Stomach (tissue), 9 donors: ENCODE measurements around the gene C9orf152. TPM values are rescaled to one million over a fixed set of nuclear protein-coding genes. Genes with fewer than 3 reads are reported as not detected.

Experiments used
- DNase-seq, 2 donors: peaks; one replicate each; pipeline versions ENCODE4 v3.0.0 to v3.0.0-alpha.2; 2013 to 2019
- H3K27ac ChIP-seq, 5 donors: fragments of 200-600 bp in 4 of 5; sonication (generic) in 4 of 5; one replicate each; pipeline ENCODE4 v1.5.1; 2013 to 2019; ENCODE audit warnings: mild to moderate bottlenecking in 1 of 5, moderate library complexity in 1 of 5
- H3K27me3 ChIP-seq, 3 donors: fragments of 200-600 bp; sonication (generic); one replicate each; pipeline ENCODE4 v1.5.1; 2017 to 2019; ENCODE audit warnings: mixed run types in 1 of 3
- H3K36me3 ChIP-seq, 4 donors: fragments of 200-600 bp; sonication (generic); 1 replicate in 3 of 4; 2 replicates in 1 of 4; pipeline ENCODE4 v1.5.1; 2016 to 2019
- H3K4me1 ChIP-seq, 4 donors: fragments of 200-600 bp; sonication (generic); one replicate each; pipeline ENCODE4 v1.5.1; 2016 to 2019
- H3K4me3 ChIP-seq, 4 donors: fragments of 200-600 bp; sonication (generic) in 3 of 4; one replicate each; pipeline ENCODE4 v1.5.1; 2016 to 2019; ENCODE audit warnings: mild to moderate bottlenecking in 1 of 4
- H3K9me3 ChIP-seq, 4 donors: fragments of 200-600 bp; sonication (generic); one replicate each; pipeline ENCODE4 v1.5.1; 2016 to 2019
- EP300 ChIP-seq: sonication (generic); formaldehyde crosslinking; IDR thresholded peaks from one replicate; pipeline ENCODE4 v1.6.1; 2017; ENCODE audit warnings: antibody characterized with exemption
- POLR2A ChIP-seq, 4 donors: fragments of 450-650 bp; IDR thresholded peaks; one replicate each; pipeline ENCODE4 v1.6.1; 2016; ENCODE audit warnings: antibody characterized with exemption in 4 of 4, control low read depth in 2 of 4, mild to moderate bottlenecking in 1 of 4, moderate library complexity in 1 of 4
- POLR2AphosphoS5 ChIP-seq, 3 donors: sonication (generic); formaldehyde crosslinking; IDR thresholded peaks; one replicate each; pipeline ENCODE4 v1.6.1; 2016; ENCODE audit warnings: antibody characterized with exemption in 3 of 3
- WGBS, 5 donors: extraction: QIAGEN DNeasy Blood & Tissue Kit in 3 of 5; methylation state at CpG; one replicate each; pipeline versions ENCODE4 v1.1.5 to v1.1.7; 2013 to 2018; 5-methylcytosine and 5-hydroxymethylcytosine counted together
- intact Hi-C: fragments of 100-400 bp; cut with DNase I; formaldehyde crosslinking; loops from one replicate; pipeline ENCODE4 v1.15.1; 2023; ENCODE audit warnings: low total_unique reads
- polyA plus RNA-seq, 3 donors: library from polyadenylated mRNA; stranded (reverse); fragments of 200-250 nt; gene quantifications; one replicate each; pipeline ENCODE4 v1.2.3, GENCODE V29; 2013
- total RNA-seq, 5 donors: library from RNA; depleted of rRNA; stranded (reverse); fragments of >200 nt; gene quantifications; one replicate each; pipeline versions ENCODE4 v1.1.0 to v1.2.3, GENCODE V29; 2014 to 2016
- TF ChIP-seq, protein P1 (sequence below), 7 experiments: fragments of 450-650 bp in 4 of 7; fragments of 200-600 bp in 3 of 7; sonication (generic) in 3 of 7; IDR thresholded peaks; one replicate each; pipeline ENCODE4 v1.5.1; 2016 to 2019; ENCODE audit warnings: antibody characterized with exemption in 7 of 7, control low read depth in 2 of 7, mild to moderate bottlenecking in 1 of 7
- donor health status: healthy with polysubstance abuse.
- donor health status: Bipolar disorder and iron deficiency.
- donor health status: healthy.

The C9orf152 gene
- total and polyA plus RNA-seq, 8 donors: 1.7 to 26.8 (median 17.0) TPM; not detected in 1

GRCh38 chr9:110168486-110168885 is 39.5 kb downstream of the C9orf152 start:
- DNase-seq: no peak
- no peaks in the 10 kb centered on the region for H3K27me3 ChIP-seq
- peaks cover 0 to 8% (median 0%) of the 10 kb centered on the region in 4 donors for H3K4me1 ChIP-seq
- no peak for TF ChIP-seq POLR2AphosphoS5 (IDR thresholded peaks at IDR 0.05)
- no peak overlapping the region for H3K4me3 ChIP-seq
- intact Hi-C loops: no loop called here
- WGBS, 5 donors: 69 to 79% (median 72%) methylated on average over 5 of the region's 5 CpGs
- H3K27ac ChIP-seq: peak overlapping the region in 1 of 5 donors; percentile 30
- no peaks in the 10 kb centered on the region for H3K9me3 ChIP-seq
- peaks cover 0 to 16% (median 8%) of the 10 kb centered on the region in 4 donors for H3K36me3 ChIP-seq

DNA sequence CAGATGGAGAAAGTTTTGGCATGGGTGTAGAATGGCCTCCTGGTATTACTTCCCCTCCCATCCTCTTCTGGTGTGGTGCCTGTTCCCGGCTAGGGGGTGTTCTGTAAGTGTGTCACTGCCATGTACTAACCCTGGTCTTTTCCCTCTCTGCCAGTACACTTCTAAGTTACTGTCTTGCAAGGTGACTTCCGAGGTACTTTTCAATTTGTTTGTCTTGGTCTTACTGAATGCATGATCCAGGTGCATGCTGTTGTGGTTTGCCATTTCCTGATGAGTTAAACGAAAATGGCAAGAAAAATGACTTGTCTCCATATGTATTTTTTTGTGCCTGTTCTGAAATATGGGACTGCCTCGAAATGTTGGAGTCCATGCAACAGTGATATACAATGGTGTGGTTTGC is 46.0 kb downstream of the C9orf152 start:
- intact Hi-C loops: no loop called here
- Histone ChIP-seq H3K4me3 (no peak overlapping the region), H3K36me3 (peaks cover 0 to 6% (median 3%) of the 10 kb centered on the region in 4 donors), H3K9me3 (no peaks in the 10 kb centered on the region), H3K27ac (no peak overlapping the region), H3K27me3 (no peaks in the 10 kb centered on the region), H3K4me1 (peaks cover 2 to 30% (median 17%) of the 10 kb centered on the region in 4 donors)
- TF ChIP-seq POLR2A (IDR thresholded peaks at IDR 0.05) (no peak), EP300 (no peak)
- TF ChIP-seq, protein P1, sequence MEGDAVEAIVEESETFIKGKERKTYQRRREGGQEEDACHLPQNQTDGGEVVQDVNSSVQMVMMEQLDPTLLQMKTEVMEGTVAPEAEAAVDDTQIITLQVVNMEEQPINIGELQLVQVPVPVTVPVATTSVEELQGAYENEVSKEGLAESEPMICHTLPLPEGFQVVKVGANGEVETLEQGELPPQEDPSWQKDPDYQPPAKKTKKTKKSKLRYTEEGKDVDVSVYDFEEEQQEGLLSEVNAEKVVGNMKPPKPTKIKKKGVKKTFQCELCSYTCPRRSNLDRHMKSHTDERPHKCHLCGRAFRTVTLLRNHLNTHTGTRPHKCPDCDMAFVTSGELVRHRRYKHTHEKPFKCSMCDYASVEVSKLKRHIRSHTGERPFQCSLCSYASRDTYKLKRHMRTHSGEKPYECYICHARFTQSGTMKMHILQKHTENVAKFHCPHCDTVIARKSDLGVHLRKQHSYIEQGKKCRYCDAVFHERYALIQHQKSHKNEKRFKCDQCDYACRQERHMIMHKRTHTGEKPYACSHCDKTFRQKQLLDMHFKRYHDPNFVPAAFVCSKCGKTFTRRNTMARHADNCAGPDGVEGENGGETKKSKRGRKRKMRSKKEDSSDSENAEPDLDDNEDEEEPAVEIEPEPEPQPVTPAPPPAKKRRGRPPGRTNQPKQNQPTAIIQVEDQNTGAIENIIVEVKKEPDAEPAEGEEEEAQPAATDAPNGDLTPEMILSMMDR (IDR thresholded peaks at IDR 0.05): no peak
- 64 to 76% (median 71%) methylated on average over 4 of the region's 4 CpGs for WGBS, 5 donors
- no peak for DNase-seq

DNA sequence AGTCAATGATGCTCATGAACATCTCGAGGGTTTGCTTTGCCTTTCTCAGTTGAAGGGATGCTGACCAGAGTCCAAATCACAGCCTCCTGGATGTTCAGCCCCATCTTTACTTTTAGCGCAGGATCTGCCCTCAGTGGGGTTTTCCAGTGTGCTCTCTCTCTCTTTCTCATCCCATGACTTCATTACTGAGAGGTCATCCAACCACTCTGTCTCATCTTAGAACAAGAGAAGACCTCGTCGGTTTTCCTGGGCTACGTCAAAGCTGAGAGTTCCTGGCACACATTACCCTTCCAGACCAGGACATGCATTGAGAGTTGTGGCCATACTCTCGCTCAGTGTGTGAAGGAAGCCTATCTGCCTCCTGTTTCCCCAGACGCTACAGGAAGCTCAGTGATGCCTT is 47.3 kb downstream of the C9orf152 start:
- peaks cover 7 to 43% (median 28%) of the 10 kb centered on the region in 4 donors for H3K4me1 ChIP-seq
- no peaks in the 10 kb centered on the region for H3K27me3 ChIP-seq
- intact Hi-C loops: no loop called here
- TF ChIP-seq EP300: no peak
- no peak for TF ChIP-seq POLR2A (IDR thresholded peaks at IDR 0.05)
- TF ChIP-seq, protein P1 (IDR thresholded peaks at IDR 0.05): no peak
- TF ChIP-seq POLR2AphosphoS5 (IDR thresholded peaks at IDR 0.05): no peak
- H3K36me3 ChIP-seq: peaks cover 0 to 6% (median 3%) of the 10 kb centered on the region in 4 donors
- DNase-seq: no peak
- 89 to 93% (median 90%) methylated on average over 7 of the region's 7 CpGs for WGBS, 5 donors
- H3K4me3 ChIP-seq: no peak overlapping the region
- no peaks in the 10 kb centered on the region for H3K9me3 ChIP-seq
- no peak overlapping the region for H3K27ac ChIP-seq

DNA sequence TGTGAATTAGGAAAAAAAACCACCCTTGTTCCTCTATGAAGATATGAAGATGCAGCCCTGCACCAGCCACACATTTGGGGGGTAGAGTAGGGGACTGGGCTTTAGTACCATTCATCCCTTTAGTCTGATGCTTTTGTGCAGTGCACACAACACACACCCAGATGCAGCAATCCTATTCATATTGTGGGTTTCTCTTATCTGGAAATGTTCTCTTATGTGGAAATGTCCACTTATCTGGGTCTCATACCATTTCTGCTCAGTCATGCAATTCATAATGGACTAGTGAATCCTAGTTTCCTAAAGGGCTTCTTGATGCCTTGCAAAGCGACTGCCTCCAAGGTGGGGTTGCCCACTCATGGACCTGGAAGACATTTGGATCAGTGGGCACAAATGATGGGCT is 47.8 kb downstream of the C9orf152 start:
- TF ChIP-seq EP300 (no peak), POLR2AphosphoS5 (IDR thresholded peaks at IDR 0.05) (no peak), POLR2A (IDR thresholded peaks at IDR 0.05) (no peak)
- TF ChIP-seq, protein P1 (IDR thresholded peaks at IDR 0.05): no peak
- Histone ChIP-seq H3K36me3 (peaks cover 0 to 6% (median 3%) of the 10 kb centered on the region in 4 donors), H3K9me3 (no peaks in the 10 kb centered on the region), H3K4me1 (peaks cover 7 to 44% (median 30%) of the 10 kb centered on the region in 4 donors), H3K27ac (no peak overlapping the region), H3K27me3 (no peaks in the 10 kb centered on the region), H3K4me3 (no peak overlapping the region)
- 86 to 97% (median 92%) methylated on average over 1 of the region's 1 CpG for WGBS, 5 donors
- intact Hi-C loops: no loop called here
- DNase-seq: no peak

- H3K27ac ChIP-seq: peak overlapping the region in 3 of 5 donors; percentile 1 to 62 (median 54)
- H3K27me3 ChIP-seq: no peaks in the 10 kb centered on the region
- intact Hi-C loops: no loop called here
- no peak for TF ChIP-seq POLR2A (IDR thresholded peaks at IDR 0.05)
- no peak for TF ChIP-seq EP300
- no peak for TF ChIP-seq POLR2AphosphoS5 (IDR thresholded peaks at IDR 0.05)
- TF ChIP-seq, protein P1 (IDR thresholded peaks at IDR 0.05): no peak
- no peak for DNase-seq
- no peak overlapping the region for H3K4me3 ChIP-seq
- H3K9me3 ChIP-seq: no peaks in the 10 kb centered on the region
- 19 to 45% (median 33%) methylated on average over 9 of the region's 9 CpGs for WGBS, 5 donors
- peaks cover 0 to 6% (median 3%) of the 10 kb centered on the region in 4 donors for H3K36me3 ChIP-seq
- H3K4me1 ChIP-seq: peaks cover 7 to 48% (median 34%) of the 10 kb centered on the region in 4 donors
Measured at GRCh38 chr9:110157823-110158664, 49.9 kb downstream of the C9orf152 start.
